DMS 273 (cell line): ENCODE measurements around the gene VPS13C.

Experiments used
- DNase-seq: peaks from one replicate; lab custom pipeline; 2025; ENCODE audit not compliant: unreplicated experiment; lab: John Stamatoyannopoulos, UW

Gene VPS13C, protein sequence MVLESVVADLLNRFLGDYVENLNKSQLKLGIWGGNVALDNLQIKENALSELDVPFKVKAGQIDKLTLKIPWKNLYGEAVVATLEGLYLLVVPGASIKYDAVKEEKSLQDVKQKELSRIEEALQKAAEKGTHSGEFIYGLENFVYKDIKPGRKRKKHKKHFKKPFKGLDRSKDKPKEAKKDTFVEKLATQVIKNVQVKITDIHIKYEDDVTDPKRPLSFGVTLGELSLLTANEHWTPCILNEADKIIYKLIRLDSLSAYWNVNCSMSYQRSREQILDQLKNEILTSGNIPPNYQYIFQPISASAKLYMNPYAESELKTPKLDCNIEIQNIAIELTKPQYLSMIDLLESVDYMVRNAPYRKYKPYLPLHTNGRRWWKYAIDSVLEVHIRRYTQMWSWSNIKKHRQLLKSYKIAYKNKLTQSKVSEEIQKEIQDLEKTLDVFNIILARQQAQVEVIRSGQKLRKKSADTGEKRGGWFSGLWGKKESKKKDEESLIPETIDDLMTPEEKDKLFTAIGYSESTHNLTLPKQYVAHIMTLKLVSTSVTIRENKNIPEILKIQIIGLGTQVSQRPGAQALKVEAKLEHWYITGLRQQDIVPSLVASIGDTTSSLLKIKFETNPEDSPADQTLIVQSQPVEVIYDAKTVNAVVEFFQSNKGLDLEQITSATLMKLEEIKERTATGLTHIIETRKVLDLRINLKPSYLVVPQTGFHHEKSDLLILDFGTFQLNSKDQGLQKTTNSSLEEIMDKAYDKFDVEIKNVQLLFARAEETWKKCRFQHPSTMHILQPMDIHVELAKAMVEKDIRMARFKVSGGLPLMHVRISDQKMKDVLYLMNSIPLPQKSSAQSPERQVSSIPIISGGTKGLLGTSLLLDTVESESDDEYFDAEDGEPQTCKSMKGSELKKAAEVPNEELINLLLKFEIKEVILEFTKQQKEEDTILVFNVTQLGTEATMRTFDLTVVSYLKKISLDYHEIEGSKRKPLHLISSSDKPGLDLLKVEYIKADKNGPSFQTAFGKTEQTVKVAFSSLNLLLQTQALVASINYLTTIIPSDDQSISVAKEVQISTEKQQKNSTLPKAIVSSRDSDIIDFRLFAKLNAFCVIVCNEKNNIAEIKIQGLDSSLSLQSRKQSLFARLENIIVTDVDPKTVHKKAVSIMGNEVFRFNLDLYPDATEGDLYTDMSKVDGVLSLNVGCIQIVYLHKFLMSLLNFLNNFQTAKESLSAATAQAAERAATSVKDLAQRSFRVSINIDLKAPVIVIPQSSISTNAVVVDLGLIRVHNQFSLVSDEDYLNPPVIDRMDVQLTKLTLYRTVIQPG (N-terminal part only)

DNA sequence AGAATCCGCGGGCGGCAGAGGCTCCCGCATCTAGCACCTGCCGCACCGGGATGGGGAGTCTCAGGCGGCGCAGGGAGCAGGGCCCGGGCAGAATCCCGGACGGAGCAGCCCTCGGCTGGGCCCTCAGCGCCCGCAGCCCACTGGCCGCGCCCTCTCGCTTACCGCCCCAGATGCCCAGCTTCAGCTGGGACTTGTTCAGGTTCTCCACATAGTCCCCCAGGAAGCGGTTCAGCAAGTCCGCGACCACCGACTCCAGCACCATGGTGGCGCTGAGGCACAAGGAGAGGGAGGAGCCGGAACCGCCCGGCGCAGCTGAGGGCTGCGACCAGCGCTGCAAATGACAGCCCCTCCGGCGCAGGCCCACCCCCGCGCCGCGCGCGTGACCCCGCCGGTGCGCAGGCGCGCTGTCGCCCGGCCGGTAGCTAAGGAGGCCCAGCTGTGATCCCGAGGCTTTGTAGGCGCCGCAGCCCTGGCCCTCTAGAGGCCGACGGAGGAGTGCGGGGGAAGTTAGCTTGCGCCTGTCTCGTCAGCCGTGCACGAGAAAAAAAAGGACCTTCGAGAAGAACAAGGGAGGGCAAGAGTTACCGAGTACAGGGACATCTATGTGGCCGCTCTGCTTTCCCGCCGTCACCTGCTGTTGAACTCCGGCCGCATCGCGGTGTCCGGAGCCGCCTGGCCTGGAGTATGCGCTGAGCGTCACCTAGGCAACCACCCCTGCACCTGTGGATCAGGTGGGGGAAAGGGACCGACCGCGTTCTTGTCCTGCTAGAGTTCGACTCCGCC lies at the start of gene VPS13C:
TSS of gene VPS13C (minus strand) at position 335 of the 783 bp plus-strand sequence. CDS start at position 262, 73 bp downstream.
- DNase-seq: peak; percentile 95

DNA sequence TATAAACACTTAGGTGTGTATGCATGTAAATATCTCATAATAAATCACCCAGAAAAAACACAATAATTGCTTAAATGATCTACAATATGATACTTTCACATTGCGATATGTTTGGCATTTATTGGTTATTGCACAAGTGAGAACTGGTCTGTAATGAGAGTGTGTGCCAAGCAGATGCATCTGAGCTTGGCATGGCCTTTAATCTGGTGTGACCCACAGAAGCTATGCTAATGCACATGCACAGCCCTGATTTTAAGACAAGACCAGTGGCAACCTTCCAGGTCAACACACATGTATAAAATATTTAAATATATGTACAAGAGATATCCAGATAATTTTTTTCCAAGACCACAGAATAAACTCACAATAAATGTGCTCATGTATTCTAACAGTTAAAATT lies 49.2 kb upstream of the VPS13C start:
- DNase-seq: peak; percentile 73

GRCh38 chr15:62108411-62108810 lies 48.2 kb upstream of the VPS13C start:
- no peak for DNase-seq

- DNase-seq: no peak
These were observed 47.4 kb upstream of the VPS13C start for GRCh38 chr15:62107571-62108121.

- no peak for DNase-seq
These were observed 45.8 kb upstream of the VPS13C start for GRCh38 chr15:62106096-62106495.

DNA sequence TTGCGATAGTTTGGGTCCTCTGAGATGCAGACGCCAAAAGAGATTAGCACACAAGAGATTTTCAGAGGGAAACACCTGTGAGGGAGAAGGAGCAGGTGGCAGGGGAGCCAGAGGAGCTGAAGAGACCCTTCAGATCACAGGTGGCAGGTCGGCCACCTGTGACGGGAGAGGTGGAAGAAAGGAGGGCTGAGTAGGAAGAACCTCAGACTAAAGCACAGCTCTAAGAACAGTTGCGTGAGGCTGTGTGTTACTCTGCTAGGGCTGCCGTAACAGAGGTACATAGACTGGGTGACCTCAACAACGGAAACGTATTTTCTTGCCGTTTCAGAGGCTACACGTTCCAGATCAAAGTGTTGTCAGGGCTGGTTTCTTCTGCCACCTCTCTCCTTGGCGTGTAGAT lies 45.0 kb upstream of the VPS13C start:
- DNase-seq: no peak

- DNase-seq: no peak
These were observed 44.6 kb upstream of the VPS13C start for GRCh38 chr15:62104846-62105245.

DNA sequence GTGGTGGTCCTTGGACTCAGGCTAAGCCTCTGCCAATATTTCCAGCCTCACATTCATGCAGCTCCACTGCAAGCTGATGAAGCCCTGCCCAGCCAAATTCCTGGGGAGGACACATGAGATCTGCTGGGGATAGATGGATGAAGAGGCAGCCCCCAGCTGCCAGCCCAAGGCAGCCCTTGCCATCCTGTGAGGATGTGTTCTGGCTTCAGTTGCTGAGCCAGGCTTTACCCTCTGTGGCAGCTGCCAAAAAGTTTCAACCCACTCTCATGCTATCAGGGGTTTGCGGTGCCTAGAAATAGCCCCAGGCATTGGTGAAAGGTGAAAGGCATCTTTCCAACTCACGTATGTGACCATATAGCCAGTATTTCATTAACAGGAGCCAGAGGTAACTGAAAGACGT lies 44.2 kb upstream of the VPS13C start:
- no peak for DNase-seq

DNA sequence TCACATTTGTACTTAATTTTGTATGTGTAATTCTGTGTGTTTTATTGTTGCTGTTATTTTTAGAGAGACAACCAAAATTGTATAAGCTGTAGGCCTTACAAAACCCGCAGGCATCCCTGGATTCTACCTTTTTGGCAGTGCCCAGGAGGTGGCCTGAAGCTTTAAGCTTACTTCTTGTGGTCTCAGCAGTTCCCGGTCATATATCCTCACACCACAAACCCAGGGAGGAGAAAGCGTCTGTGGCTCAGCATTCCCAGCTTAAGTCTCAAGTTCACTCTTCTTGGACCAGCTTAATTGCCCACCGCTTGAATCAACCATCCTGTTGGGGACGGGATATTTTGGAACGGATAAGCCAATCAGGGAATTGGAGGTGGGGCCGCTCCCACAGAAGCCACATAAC lies 43.2 kb upstream of the VPS13C start:
- no peak for DNase-seq

- DNase-seq: no peak
These were observed 38.9 kb upstream of the VPS13C start for GRCh38 chr15:62099094-62099601.

- no peak for DNase-seq
These were observed 34.1 kb upstream of the VPS13C start for GRCh38 chr15:62094388-62094787.

- DNase-seq: no peak
These were observed 33.6 kb upstream of the VPS13C start for GRCh38 chr15:62093809-62094208.

DNA sequence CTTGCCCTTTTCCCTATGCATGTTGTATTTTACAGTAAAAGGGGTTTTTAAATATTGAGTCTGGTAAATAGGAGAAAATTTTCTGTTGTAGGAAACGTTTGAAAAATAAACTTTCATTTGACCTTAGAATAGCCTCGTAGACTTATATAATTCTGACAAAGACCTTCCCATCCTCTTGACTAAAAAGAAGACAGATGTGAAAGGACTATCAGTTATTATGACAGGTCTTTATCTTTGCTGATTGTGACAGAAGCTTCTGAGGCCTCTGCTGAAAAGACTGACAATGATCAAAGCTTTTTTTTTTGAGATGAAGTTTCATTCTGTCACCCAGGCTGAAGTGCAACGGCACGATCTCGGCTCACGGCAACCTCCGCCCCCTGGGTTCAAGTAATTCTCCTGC lies 30.7 kb upstream of the VPS13C start:
- DNase-seq: no peak

GRCh38 chr15:62089616-62090015 lies 29.4 kb upstream of the VPS13C start:
- peak; percentile 22 for DNase-seq

GRCh38 chr15:62088353-62088693 lies 28.1 kb upstream of the VPS13C start:
- DNase-seq: no peak

DNA sequence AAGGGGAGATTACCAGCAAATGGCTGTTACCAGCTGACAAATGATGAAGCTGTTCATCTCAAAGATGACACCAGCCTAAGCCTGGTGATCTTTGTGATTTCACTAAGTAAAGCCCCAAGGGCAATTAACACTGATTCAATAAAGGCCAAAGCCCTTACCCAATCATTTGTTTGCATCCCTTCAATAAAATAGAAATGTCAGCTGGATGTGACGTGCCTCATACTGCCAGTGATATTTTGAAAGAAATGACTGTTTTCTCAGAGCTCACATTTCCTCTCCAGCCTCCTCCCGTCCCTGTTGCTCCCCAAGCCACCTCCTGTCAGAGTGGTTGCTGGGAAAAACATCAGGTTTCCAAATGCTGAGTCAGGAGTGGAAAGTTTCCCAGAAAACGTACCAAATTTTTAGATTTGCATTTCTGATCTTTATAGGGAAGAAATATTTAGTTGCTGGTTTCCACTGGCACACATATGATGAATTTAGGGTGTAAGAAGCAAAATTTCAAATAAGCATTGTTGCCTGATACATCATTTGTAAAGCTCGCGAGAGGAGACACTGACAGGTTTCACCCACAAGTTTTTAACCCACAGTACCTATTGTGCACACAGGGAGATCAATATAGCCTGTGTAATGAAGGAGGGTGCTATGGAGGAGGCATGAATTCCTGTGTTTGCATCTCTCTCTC lies 27.6 kb upstream of the VPS13C start:
- no peak for DNase-seq

GRCh38 chr15:62085740-62086139 lies 25.5 kb upstream of the VPS13C start:
- DNase-seq: no peak

- peak; percentile 6 for DNase-seq
These were observed 23.2 kb upstream of the VPS13C start for GRCh38 chr15:62083194-62084154.
